HepG2 (cell line): ENCODE measurements around the gene DOLK. TPM values are rescaled to one million over a fixed set of nuclear protein-coding genes. Genes with fewer than 3 reads are reported as not detected.

Experiments used
- ATAC-seq: fragments of 200-7000 bp; cut with Tn5 transposase; 3 replicates; pipeline ENCODE4 v1.9.1; 2020; ENCODE audit warnings: mild to moderate bottlenecking, moderate library complexity
- BruUV-seq: library from RNA; stranded (reverse); fragments of 400-500 nt; replicated peaks from 2 replicates; lab custom pipeline; 2021; lab: Mats Ljungman, UMichigan
- CTCF ChIA-PET: fragments of 300-600 bp; formaldehyde crosslinking; extraction: SDS; loops from one replicate; lab custom pipeline; 2021; ENCODE audit warnings: low total read pairs, inconsistent platforms, low intra/inter-chr PET ratio; lab: Yijun Ruan, JAX
- POLR2A ChIA-PET: fragments of 350-600 bp; sonication (Branson Sonifier 250); formaldehyde crosslinking; loops from one replicate; lab custom pipeline; 2020; ENCODE audit warnings: antibody characterized with exemption, inconsistent platforms; lab: Yijun Ruan, JAX
- DNase-seq: peaks from one replicate; pipeline ENCODE4 v3.0.0-alpha.2; 2015; ENCODE audit warnings: low spot score
- FAIRE-seq: peaks from 3 replicates; lab custom pipeline; 2011; peaks lifted over from hg19 to GRCh38; lab: Jason Lieb, UNC
- H2AFZ ChIP-seq: one replicate; pipeline ENCODE4 v1.6.1; 2011; ENCODE audit warnings: low read length, inconsistent platforms
- H3K27ac ChIP-seq: fragments of 300-600 bp; 3 replicates; pipeline ENCODE4 v1.8.0; 2011; ENCODE audit warnings: mixed run types, mild to moderate bottlenecking, mixed read lengths, low read length, inconsistent platforms; ENCODE audit not compliant: insufficient read depth; ENCODE audit errors: extremely low read length
- H3K27me3 ChIP-seq, 2 experiments: fragments of 200-600 bp in 1 of 2; 2 replicates in 1 of 2; 3 replicates in 1 of 2; pipeline versions ENCODE4 v1.6.0 to v1.8.0; 2011; ENCODE audit warnings: low read length in 2 of 2, mild to moderate bottlenecking in 2 of 2, moderate library complexity in 2 of 2, inconsistent platforms in 1 of 2; ENCODE audit not compliant: insufficient read depth in 2 of 2, control insufficient read depth in 1 of 2
- H3K36me3 ChIP-seq, 2 experiments: fragments of 200-600 bp in 1 of 2; replicated peaks in 1 of 2; 2 replicates in 1 of 2; 3 replicates in 1 of 2; pipeline versions ENCODE4 v1.5.1 to v1.8.0; 2011; ENCODE audit warnings: low read length in 2 of 2, inconsistent platforms in 1 of 2; ENCODE audit not compliant: insufficient read depth in 2 of 2, control insufficient read depth in 1 of 2
- H3K4me1 ChIP-seq: 2 replicates; pipeline ENCODE4 v1.5.1; 2012; ENCODE audit warnings: low read length, inconsistent platforms; ENCODE audit not compliant: insufficient read depth
- H3K4me2 ChIP-seq: 2 replicates; pipeline ENCODE4 v1.6.0; 2011; ENCODE audit warnings: low read depth, low read length, inconsistent platforms
- H3K4me3 ChIP-seq, 3 experiments: fragments of 200-600 bp in 1 of 3; sonication (generic), shearing (Covaris generic) in 1 of 3; replicated peaks in 1 of 3; 2 replicates each; pipeline ENCODE4 v1.5.1; 2011 to 2016; ENCODE audit warnings: low read length in 3 of 3, inconsistent platforms in 2 of 3, low read depth in 2 of 3, mild to moderate bottlenecking in 2 of 3, control low read depth in 1 of 3, mixed read lengths in 1 of 3; ENCODE audit not compliant: insufficient read depth in 1 of 3
- H3K79me2 ChIP-seq: one replicate; pipeline ENCODE4 v1.6.1; 2011; ENCODE audit warnings: low read length, inconsistent platforms; ENCODE audit not compliant: insufficient read depth
- H3K9ac ChIP-seq: 2 replicates; pipeline ENCODE4 v1.6.0; 2011; ENCODE audit warnings: mild to moderate bottlenecking, low read depth, low read length, inconsistent platforms; ENCODE audit not compliant: insufficient read depth
- H3K9me3 ChIP-seq: 2 replicates; pipeline ENCODE4 v1.5.1; 2012; ENCODE audit warnings: mild to moderate bottlenecking, low read length
- H4K20me1 ChIP-seq: 2 replicates; pipeline ENCODE4 v1.6.0; 2011; ENCODE audit warnings: inconsistent platforms, mild to moderate bottlenecking, low read length, moderate library complexity; ENCODE audit not compliant: insufficient read depth
- EED ChIP-seq: sonication (generic); formaldehyde crosslinking; IDR thresholded peaks from 2 replicates; pipeline ENCODE4 v1.5.0; 2020; ENCODE audit warnings: mild to moderate bottlenecking, missing genetic modification reagents
- JUND ChIP-seq: sonication (generic); formaldehyde crosslinking; IDR thresholded peaks from 2 replicates; pipeline ENCODE4 v1.8.0; 2022; ENCODE audit warnings: mild to moderate bottlenecking, missing genetic modification reagents
- NFYB ChIP-seq: sonication (generic); formaldehyde crosslinking; IDR thresholded peaks from 2 replicates; pipeline ENCODE4 v1.4.0; 2020; ENCODE audit warnings: missing genetic modification reagents
- NONO ChIP-seq, 2 experiments: fragments of 450-650 bp in 1 of 2; sonication (generic) in 1 of 2; formaldehyde crosslinking in 1 of 2; IDR thresholded peaks in 1 of 2; conservative IDR thresholded peaks in 1 of 2; 2 replicates each; pipeline versions ENCODE4 v1.6.1 to v1.8.0; 2017 to 2022; ENCODE audit warnings: mild to moderate bottlenecking in 1 of 2, missing genetic modification reagents in 1 of 2, moderate library complexity in 1 of 2
- RELA ChIP-seq: sonication (generic); formaldehyde crosslinking; IDR thresholded peaks from 2 replicates; pipeline ENCODE4 v1.4.0; 2020; ENCODE audit warnings: missing genetic modification reagents
- RORA ChIP-seq: sonication (generic); formaldehyde crosslinking; IDR thresholded peaks from 2 replicates; pipeline ENCODE4 v1.5.0; 2020; ENCODE audit warnings: mild to moderate bottlenecking, missing genetic modification reagents, moderate library complexity
- SP2 ChIP-seq: sonication (generic); formaldehyde crosslinking; IDR thresholded peaks from 2 replicates; pipeline ENCODE4 v1.5.1; 2020; ENCODE audit warnings: mild to moderate bottlenecking, missing genetic modification reagents
- YEATS2 ChIP-seq: sonication (generic); formaldehyde crosslinking; IDR thresholded peaks from 2 replicates; pipeline ENCODE4 v1.4.0; 2020; ENCODE audit warnings: missing genetic modification reagents, borderline replicate concordance
- YY1 ChIP-seq: IDR thresholded peaks from 2 replicates; pipeline ENCODE4 v1.6.1; 2011; ENCODE audit warnings: low read length, low read depth, moderate library complexity, mild to moderate bottlenecking; ENCODE audit not compliant: insufficient read depth, insufficient replicate concordance
- ZBTB3 ChIP-seq: sonication (generic); formaldehyde crosslinking; IDR thresholded peaks from 2 replicates; pipeline ENCODE4 v1.4.0; 2020; ENCODE audit warnings: low read depth, mild to moderate bottlenecking, moderate library complexity, missing genetic modification reagents, borderline replicate concordance
- ZNF3 ChIP-seq: IDR thresholded peaks from 2 replicates; pipeline ENCODE4 v1.7.0; 2017; ENCODE audit warnings: inconsistent platforms
- WGBS: methylation state at CpG from one replicate; pipeline ENCODE4 v1.1.6; 2017; ENCODE audit warnings: low lambda C conversion rate; 5-methylcytosine and 5-hydroxymethylcytosine counted together
- in situ Hi-C: cut with HindIII; loops from 2 replicates; pipeline ENCODE4 v1.10.0; 2017; ENCODE audit warnings: low pct_unique_long_range_greater_than_20kb; ENCODE audit not compliant: extremely low pct_ligation_motif_present
- intact Hi-C: fragments of 100-400 bp; cut with micrococcal nuclease; formaldehyde crosslinking; loops from one replicate; pipeline ENCODE4 v1.10.0; 2022; ENCODE audit not compliant: unreplicated experiment
- polyA plus RNA-seq, 8 experiments: library from polyadenylated mRNA; depleted of rRNA in 3 of 8; stranded (reverse) in 7 of 8; unstranded in 1 of 8; fragments of >200 nt; fragmentation: Illumina TruSeq in 4 of 8; extraction: Trizol in 4 of 8; gene quantifications; 2 replicates each; pipeline versions ENCODE4 v1.2.1 to v1.2.3, GENCODE V29; 2011 to 2016; ENCODE audit warnings: low read depth in 4 of 8, missing spikeins in 1 of 8, mixed read lengths in 1 of 8; ENCODE audit not compliant: insufficient read depth in 1 of 8
- total RNA-seq, 5 experiments: library from RNA; depleted of rRNA; stranded (reverse); fragments of >200 nt; fragmentation: Illumina TruSeq; extraction: Trizol; gene quantifications; 2 replicates each; pipeline ENCODE4 v1.2.3, GENCODE V29; 2016; ENCODE audit warnings: low read depth in 1 of 5
- TF ChIP-seq, protein P1 (sequence below): sonication (generic); formaldehyde crosslinking; IDR thresholded peaks from 2 replicates; pipeline ENCODE4 v1.4.0; 2020; ENCODE audit warnings: missing genetic modification reagents, mild to moderate bottlenecking, borderline replicate concordance
- TF ChIP-seq, protein P2 (sequence below): sonication (generic); formaldehyde crosslinking; IDR thresholded peaks from 2 replicates; pipeline ENCODE4 v1.9.0; 2021; ENCODE audit warnings: missing genetic modification reagents, mild to moderate bottlenecking, borderline replicate concordance
- TF ChIP-seq, protein P3 (sequence below): sonication (generic); formaldehyde crosslinking; IDR thresholded peaks from 2 replicates; pipeline ENCODE4 v1.9.0; 2021; ENCODE audit warnings: missing genetic modification reagents, borderline replicate concordance
- TF ChIP-seq, protein P4 (sequence below): sonication (generic); formaldehyde crosslinking; IDR thresholded peaks from 2 replicates; pipeline ENCODE4 v1.5.0; 2020; ENCODE audit warnings: missing genetic modification reagents

Gene DOLK
- total and polyA plus RNA-seq, 2 of the 13 experiments (the other 11 are each of a cell fraction or from before 2014, with no cell fraction given) = 15.4 to 18.7 TPM

DNA sequence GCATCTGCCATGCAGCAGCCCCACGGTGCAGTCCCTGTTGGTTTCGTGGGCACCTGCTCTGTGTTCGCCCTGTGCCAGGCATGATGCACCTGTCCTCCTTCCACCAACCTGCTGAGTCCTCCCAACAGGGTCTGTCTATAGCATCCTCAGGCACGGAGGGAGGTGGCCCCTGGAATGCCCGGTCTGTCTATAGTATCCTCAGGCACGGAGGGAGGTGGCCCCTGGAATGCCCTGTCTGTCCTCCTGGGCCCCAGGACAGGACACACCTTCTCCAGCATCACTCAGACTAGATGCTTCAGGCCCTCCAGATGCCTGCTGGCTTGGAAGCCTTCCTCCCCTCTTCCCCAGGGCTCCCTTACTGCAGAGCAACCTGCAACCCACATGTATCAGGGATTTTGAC, 36.5 kb downstream of the DOLK start (continued):
- TF ChIP-seq, protein P1, sequence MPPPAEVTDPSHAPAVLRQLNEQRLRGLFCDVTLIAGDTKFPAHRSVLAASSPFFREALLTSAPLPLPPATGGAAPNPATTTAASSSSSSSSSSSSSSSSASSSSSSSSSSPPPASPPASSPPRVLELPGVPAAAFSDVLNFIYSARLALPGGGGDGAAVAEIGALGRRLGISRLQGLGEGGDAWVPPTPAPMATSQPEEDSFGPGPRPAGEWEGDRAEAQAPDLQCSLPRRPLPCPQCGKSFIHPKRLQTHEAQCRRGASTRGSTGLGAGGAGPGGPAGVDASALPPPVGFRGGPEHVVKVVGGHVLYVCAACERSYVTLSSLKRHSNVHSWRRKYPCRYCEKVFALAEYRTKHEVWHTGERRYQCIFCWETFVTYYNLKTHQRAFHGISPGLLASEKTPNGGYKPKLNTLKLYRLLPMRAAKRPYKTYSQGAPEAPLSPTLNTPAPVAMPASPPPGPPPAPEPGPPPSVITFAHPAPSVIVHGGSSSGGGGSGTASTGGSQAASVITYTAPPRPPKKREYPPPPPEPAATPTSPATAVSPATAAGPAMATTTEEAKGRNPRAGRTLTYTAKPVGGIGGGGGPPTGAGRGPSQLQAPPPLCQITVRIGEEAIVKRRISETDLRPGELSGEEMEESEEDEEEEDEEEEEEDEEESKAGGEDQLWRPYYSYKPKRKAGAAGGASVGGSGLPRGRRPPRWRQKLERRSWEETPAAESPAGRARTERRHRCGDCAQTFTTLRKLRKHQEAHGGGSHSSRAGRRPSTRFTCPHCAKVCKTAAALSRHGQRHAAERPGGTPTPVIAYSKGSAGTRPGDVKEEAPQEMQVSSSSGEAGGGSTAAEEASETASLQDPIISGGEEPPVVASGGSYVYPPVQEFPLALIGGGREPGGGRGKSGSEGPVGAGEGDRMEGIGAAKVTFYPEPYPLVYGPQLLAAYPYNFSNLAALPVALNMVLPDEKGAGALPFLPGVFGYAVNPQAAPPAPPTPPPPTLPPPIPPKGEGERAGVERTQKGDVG (CRISPR knock-in tag) = no peak
- TF ChIP-seq NFYB (CRISPR knock-in tag) (no peak), RELA (no peak)

DNA sequence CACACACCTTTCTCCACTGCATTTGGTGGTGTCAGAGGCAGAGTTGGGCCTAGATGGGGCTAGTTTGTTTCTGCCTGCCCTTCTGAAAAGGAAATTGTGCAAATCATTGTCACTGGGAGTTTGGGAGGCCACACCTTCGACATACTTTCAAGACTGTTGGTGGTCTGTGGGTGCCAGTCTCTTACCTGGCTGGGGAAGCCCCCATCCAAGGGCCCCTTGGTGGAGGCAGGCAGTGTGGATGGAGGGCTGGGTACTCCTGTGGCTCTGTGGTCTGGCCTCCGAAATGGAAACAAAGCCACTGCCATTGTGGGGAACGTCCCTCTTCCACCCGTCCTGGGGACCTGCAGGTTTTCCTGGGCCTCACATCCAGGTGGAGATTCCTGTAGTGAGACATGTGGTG, 37.5 kb downstream of the DOLK start:
- Histone ChIP-seq H3K27ac (no peak overlapping the region), H3K36me3 (peaks cover 29 to 51% of the 10 kb centered on the region in 2 experiments), H3K4me1 (peaks cover 68% of the 10 kb centered on the region), H3K79me2 (peaks cover 9% of the 10 kb centered on the region), H3K4me3 (no peak overlapping the region), H3K4me2 (no peak overlapping the region), H3K27me3 (no peaks in the 10 kb centered on the region), H4K20me1 (no peaks in the 10 kb centered on the region), H3K9me3 (no peaks in the 10 kb centered on the region), H2AFZ (no peak overlapping the region), H3K9ac (no peak overlapping the region)
- 98% methylated on average over 4 of the region's 4 CpGs for WGBS
- DNase-seq = no peak
- in situ Hi-C loops = no loop called here
- POLR2A ChIA-PET = no interaction called here
- BruUV-seq = no TSS peak
- CTCF ChIA-PET = no interaction called here
- FAIRE-seq = no peak
- intact Hi-C loops = no loop called here
- no peak for ATAC-seq
- TF ChIP-seq YEATS2 (CRISPR knock-in tag) = no peak
- TF ChIP-seq ZNF3 = no peak
- TF ChIP-seq, protein P2, sequence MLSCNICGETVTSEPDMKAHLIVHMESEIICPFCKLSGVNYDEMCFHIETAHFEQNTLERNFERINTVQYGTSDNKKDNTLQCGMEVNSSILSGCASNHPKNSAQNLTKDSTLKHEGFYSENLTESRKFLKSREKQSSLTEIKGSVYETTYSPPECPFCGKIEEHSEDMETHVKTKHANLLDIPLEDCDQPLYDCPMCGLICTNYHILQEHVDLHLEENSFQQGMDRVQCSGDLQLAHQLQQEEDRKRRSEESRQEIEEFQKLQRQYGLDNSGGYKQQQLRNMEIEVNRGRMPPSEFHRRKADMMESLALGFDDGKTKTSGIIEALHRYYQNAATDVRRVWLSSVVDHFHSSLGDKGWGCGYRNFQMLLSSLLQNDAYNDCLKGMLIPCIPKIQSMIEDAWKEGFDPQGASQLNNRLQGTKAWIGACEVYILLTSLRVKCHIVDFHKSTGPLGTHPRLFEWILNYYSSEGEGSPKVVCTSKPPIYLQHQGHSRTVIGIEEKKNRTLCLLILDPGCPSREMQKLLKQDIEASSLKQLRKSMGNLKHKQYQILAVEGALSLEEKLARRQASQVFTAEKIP (CRISPR knock-in tag) = no peak
- TF ChIP-seq, protein P3, sequence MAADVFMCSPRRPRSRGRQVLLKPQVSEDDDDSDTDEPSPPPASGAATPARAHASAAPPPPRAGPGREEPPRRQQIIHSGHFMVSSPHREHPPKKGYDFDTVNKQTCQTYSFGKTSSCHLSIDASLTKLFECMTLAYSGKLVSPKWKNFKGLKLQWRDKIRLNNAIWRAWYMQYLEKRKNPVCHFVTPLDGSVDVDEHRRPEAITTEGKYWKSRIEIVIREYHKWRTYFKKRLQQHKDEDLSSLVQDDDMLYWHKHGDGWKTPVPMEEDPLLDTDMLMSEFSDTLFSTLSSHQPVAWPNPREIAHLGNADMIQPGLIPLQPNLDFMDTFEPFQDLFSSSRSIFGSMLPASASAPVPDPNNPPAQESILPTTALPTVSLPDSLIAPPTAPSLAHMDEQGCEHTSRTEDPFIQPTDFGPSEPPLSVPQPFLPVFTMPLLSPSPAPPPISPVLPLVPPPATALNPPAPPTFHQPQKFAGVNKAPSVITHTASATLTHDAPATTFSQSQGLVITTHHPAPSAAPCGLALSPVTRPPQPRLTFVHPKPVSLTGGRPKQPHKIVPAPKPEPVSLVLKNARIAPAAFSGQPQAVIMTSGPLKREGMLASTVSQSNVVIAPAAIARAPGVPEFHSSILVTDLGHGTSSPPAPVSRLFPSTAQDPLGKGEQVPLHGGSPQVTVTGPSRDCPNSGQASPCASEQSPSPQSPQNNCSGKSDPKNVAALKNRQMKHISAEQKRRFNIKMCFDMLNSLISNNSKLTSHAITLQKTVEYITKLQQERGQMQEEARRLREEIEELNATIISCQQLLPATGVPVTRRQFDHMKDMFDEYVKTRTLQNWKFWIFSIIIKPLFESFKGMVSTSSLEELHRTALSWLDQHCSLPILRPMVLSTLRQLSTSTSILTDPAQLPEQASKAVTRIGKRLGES (CRISPR knock-in tag) = no peak
- no peak for TF ChIP-seq EED (CRISPR knock-in tag)
- TF ChIP-seq, protein P4, sequence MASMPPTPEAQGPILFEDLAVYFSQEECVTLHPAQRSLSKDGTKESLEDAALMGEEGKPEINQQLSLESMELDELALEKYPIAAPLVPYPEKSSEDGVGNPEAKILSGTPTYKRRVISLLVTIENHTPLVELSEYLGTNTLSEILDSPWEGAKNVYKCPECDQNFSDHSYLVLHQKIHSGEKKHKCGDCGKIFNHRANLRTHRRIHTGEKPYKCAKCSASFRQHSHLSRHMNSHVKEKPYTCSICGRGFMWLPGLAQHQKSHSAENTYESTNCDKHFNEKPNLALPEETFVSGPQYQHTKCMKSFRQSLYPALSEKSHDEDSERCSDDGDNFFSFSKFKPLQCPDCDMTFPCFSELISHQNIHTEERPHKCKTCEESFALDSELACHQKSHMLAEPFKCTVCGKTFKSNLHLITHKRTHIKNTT = no peak
- no peak for TF ChIP-seq RORA (CRISPR knock-in tag)
- no peak for TF ChIP-seq JUND (CRISPR knock-in tag)
- no peak for TF ChIP-seq YY1
- no peak for TF ChIP-seq ZBTB3
- TF ChIP-seq NONO (IDR thresholded peaks at IDR 0.05) = no peak
- no peak for TF ChIP-seq NONO (CRISPR knock-in tag; conservative IDR thresholded peaks at IDR 0.05)
- no peak for TF ChIP-seq SP2 (CRISPR knock-in tag)
